ENCODE results near the gene SLC6A12.

Gene SLC6A12

DNA sequence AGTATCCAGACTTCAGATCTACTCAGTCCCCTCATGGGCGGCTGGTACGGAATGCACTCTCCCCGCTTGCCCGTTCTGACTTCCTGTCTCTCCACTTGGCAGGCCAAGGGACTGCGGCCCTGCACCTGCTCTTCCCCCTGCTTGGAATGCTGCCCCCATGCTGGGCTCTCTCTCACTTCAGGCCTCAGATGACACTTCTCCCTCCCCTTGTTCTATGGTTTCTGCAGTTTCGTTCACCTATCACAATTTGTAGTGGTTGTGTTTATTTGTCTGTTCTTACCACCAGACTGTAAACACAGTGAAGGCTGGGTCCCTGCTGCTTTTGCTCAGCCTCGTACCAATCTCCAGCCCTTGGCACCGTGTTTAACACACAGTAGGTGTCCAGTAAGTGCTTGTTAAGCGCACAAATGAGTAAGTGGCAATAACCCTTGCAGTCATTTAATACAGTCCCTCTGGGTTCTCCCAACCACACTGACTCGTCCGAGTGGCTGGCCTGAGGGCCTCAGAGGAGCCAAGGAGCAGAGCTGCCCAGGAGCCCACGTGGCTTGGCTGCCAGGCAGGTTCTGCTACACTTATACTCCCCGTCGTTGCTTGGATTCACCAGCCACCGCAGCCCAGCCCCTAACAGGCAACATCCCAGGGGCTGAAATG lies 11.8 kb downstream of the SLC6A12 start:
- no peak for TF ChIP-seq CTCF (IDR thresholded peaks at IDR 0.05; ENCODE audit: low read depth, low read length, missing control alignments)
- no peak for DNase-seq (ENCODE audit: low read depth)
- no peak overlapping the region for H3K4me3 ChIP-seq (ENCODE audit: low read depth, low read length)

GRCh38 chr12:201361-201760 lies 12.6 kb downstream of the SLC6A12 start:
- no peak for TF ChIP-seq CTCF (IDR thresholded peaks at IDR 0.05; ENCODE audit: low read depth, low read length, missing control alignments)
- H3K4me3 ChIP-seq (ENCODE audit: low read depth, low read length): no peak overlapping the region
- DNase-seq (ENCODE audit: low read depth): no peak

DNA sequence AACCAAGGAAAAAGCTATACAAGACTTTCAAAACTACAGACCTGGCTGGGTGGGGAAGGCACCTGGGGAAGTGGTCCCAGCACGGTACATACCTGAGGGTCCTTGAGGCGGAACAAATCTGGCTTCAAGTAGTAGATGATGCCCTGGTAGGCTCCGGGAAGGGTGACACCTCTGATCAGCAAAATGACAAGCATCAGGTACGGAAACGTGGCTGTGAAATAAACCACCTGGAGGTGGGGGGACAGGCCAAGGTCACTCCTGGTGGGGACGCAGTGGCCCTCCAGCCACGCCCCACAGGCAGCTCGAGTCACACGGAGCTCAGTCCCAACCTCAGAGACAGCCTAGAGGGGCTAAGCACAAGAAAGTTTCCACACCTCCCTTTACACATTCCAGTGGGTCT lies 15.3 kb downstream of the SLC6A12 start:
- DNase-seq (ENCODE audit: low read depth): no peak
- H3K4me3 ChIP-seq (ENCODE audit: low read depth, low read length): no peak overlapping the region
- TF ChIP-seq CTCF (IDR thresholded peaks at IDR 0.05; ENCODE audit: low read depth, low read length, missing control alignments): no peak

- no peak for DNase-seq (ENCODE audit: low read depth)
- TF ChIP-seq CTCF (IDR thresholded peaks at IDR 0.05; ENCODE audit: low read depth, low read length, missing control alignments): no peak
- no peak overlapping the region for H3K4me3 ChIP-seq (ENCODE audit: low read depth, low read length)
Observed at GRCh38 chr12:197911-198695, 15.9 kb downstream of the SLC6A12 start.

- no peak for TF ChIP-seq CTCF (IDR thresholded peaks at IDR 0.05; ENCODE audit: low read depth, low read length, missing control alignments)
- DNase-seq (ENCODE audit: low read depth): no peak
- H3K4me3 ChIP-seq (ENCODE audit: low read depth, low read length): no peak overlapping the region
Observed at GRCh38 chr12:197347-197746, 16.6 kb downstream of the SLC6A12 start.

DNA sequence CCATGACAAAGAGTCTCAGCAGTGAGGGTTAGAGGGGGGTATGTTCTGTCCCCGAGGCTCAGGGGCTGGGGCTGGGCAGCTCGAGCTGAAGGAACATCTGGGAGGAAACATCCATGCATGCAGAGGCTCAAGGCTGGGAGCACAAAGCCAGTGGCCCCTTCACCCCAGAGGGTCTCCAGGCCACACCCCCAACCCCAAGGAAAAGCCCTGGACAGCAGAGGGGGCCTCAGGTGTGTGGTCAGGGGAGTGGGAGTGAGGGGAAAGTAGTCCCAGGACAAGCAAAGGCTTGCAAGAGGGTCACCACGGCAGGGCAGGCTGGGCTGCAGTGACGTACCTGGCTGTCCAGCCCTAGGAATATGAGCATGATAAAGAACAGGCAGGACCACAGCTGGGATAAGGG lies 17.5 kb downstream of the SLC6A12 start:
- no peak for TF ChIP-seq CTCF (IDR thresholded peaks at IDR 0.05; ENCODE audit: low read depth, low read length, missing control alignments)
- H3K4me3 ChIP-seq (ENCODE audit: low read depth, low read length): no peak overlapping the region
- no peak for DNase-seq (ENCODE audit: low read depth)

Measured in GM12864 (cell line).